Measurements from ENCODE around the gene HFM1.
"Not testable (repeated sequence)": the region's sequence is repeated elsewhere in the genome, so short reads cannot be mapped to it uniquely, and the experiment has no call there.

HFM1 gene

DNA sequence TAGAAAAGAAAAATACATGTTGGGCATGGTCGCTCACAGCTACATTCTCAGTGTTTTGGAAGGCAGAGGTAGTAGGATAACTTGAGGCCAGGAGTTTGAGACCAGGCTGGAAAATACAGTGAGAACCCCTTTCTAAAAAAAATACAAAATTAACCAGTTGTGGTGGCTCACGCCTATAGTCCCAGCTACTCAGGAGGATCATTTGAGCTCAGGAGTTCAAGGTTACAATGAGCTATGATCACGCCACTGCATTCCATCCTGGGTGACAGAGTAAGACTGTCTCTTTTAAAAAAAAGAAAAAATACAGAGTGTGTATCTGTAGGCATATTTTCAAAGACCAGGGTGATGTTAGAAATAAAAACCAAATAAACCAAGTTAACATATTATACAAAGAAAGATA is 57.8 kb downstream of the HFM1 start:
- DNase-seq (ENCODE audit: low spot score), result no peak

DNA sequence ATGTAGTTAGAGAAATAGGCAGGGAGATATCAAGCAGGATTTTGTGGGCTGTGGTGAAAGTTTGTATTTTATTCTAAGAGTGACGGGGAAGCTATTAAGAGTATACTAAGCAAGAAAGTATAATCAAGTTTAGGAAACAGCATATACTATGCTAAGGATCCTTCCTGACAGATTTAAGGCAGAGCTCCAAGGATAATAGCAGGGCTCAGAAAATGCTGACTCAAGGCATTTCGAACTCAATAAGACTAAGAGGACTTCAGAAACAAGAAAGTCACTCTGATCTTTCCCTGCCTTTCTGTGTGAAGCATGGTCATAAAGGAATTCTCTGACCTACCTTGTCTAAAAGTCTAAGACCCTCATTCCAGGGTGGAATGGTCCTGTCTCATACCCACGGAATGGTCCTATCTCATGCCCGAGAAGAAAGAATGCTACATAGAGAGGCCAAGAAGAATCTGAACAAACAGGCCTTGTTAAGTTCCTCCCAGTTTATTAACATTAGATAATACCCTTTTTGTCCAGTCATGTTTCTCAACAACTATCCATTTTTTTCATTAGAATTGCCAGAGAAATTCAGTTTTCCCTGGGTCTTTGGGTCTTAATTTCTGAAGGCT is 59.1 kb downstream of the HFM1 start:
- DNase-seq (ENCODE audit: low spot score), result no peak

DNA sequence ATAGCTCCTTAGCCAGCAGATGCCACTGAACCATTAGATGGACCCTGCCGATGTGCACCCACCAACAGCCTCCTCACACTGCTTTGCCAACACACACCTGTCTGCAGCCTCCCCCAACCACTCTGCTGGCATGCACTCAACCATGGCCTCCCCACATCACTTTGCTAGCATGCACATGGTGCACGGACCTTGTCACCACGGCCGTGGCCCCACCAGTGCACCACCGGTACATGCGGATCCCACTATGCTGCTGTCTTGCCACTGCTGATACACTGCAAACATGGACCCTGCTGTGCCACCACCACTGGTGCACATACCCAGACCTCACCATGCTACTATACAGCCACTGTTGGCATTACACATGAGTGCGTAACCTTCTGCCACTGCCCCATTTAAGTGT is 66.1 kb downstream of the HFM1 start:
- DNase-seq (ENCODE audit: low spot score), result no peak

DNA sequence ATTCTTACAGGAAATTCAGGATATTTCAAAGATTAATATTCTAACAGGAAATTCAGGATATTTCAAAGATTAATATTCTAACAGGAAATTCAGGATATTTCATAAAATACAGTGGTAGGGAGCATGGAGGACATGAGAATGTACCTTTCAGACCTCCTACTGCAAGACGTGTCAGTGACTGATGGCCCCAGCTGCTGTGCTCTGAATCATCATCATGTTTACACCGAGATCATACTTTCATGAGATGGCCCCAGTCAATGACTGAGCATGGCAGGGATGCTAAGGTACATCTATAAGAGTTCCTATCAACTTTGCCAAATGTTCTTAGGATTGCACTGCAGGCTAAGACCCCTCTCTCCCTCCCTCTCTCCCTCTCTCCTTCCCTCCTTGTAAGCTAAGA is 69.0 kb downstream of the HFM1 start:
- no peak for DNase-seq (ENCODE audit: low spot score)

DNA sequence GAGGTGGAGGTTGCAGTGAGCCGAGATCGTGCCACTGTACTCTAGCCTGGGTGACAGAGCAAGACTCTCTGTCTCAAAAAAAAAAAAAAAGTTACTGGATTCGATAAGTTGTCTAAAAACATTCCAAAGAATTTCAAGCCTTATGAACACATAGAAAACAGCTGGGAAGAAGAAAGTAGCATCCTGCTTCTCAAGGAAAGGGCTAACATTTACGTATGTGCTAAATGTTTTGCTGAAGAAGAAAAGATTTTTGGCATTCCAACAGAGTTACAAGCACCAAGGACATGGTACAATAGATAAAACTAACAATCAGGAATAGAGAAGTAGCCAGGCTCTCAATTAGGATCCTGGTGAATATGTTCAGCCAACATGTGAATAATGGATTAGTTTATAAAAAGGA is 69.8 kb downstream of the HFM1 start:
- DNase-seq (ENCODE audit: low spot score), result no peak

DNA sequence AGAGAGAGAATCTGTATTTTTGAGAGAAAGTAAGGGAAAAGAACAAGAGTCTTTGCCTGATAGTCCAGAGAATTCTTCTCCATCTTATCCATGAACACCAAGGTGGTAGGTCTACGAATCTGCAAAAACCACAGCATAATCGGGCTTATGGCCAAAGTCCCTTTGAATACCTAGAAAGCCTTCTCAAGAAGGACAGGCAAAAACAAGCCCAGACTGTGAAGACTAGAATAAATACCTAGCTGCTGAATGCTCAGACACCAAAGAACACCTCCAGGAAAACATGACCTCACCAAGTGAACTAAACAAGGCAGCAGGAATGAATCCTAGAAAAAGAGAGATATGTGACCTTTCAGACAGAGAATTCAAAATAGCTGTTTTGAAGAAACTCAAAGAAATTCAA is 79.2 kb downstream of the HFM1 start:
- DNase-seq (ENCODE audit: low spot score), result no peak

DNA sequence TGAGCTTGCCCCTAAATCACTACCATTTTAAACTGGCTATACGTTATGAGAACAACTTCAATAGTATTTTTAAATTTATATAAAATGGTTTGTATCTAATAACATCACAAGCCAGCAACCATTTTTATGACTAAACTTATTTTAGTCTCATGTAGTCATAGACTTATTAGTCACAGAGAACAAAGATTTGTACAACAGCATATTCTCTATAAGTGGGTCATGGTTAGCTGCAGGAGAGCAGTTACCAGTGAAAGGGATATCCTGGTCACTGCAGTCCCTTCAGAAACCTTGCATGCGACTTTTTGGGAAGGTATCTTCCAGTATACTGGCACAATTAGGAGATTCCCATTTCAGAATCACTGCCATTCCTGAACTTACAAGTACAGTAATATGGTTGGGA is 90.0 kb downstream of the HFM1 start:
- no peak for DNase-seq (ENCODE audit: low spot score)

DNA sequence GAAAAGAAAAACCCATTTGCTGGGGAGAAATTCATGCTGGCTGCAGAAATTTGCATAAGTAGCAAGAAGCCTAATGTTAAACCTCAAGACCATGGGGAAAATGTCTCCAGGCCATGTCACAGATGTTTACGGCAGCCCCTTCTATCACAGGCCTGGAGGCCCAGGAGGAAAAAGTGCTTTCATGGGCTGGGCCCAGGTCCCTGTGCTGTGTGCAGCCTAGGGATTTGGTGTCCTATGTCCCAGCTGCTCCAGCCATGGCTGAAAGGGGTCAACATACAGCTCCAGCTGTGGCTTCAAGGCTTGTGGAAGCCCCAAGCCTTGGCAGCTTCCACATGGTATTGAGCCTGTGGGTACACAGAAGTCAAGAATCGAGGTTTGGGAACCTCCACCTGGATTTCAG is 93.0 kb downstream of the HFM1 start:
- no peak for DNase-seq (ENCODE audit: low spot score)

DNA sequence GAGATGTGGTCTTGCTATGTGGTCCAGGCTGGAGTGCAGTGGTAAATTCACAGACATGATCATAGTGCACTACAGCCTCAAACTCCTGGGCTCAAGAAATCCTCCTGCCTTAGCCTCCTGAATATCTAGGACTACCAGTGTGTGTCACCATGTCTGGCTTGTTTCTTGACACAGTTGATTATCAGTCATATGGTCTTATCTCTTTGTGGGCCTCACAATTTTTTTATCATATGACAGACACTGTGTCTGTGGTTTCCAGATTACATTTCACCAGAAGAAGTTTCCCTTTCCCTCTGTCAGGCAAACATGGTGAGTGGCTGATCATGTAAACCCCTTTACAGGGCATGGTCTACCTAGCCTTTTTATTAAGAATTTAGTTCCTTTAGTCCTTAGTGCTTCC is 96.1 kb downstream of the HFM1 start:
- DNase-seq (ENCODE audit: low spot score), result no peak

DNA sequence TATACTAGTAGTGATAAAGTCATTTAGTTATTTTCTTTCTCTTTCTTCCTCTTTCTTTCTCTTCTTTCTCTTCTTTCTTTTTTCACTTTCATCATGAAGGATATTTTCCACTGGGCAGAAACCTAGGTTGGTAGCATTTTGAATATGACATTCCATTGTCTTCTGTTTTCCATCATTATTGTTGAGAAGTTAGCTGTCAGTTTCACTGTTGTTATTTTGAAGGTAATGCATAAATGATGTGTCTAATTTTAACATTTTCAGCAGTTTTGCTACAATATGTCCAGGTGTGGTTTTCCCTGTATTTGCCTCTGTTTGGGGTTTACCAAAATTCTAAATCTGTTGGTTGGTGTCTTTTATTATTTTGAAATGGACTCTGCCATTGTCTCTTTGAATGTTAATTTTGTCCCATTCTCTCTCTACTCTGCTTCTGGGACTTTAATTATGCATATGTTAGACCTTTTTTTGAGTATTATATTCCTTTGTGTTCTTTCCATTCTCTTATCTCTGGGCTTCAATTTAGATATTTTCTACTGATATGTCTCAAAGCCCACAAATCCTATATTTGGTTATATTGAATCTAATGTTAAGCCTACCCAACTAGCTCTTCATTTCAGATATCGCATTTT is 96.7 kb downstream of the HFM1 start:
- DNase-seq (ENCODE audit: low spot score), result no peak

DNA sequence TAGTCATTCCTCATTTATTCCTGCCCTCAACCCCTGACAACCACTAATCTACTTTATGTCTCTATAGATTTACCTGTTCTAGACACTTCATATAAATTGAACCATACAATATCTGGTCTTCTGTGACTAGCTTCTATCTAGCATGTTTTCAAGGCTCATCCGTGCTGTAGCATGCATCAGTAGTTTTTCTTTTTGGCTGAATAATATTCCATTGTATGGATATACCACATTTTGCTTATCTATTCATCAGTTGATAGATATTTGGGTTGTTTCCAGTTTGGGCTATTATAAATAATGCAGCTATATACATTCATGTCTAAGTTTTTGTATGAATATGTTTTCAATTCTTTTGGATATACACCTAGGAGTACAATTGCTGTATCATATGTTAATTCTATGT is 101.5 kb downstream of the HFM1 start:
- DNase-seq (ENCODE audit: low spot score), result no peak

DNA sequence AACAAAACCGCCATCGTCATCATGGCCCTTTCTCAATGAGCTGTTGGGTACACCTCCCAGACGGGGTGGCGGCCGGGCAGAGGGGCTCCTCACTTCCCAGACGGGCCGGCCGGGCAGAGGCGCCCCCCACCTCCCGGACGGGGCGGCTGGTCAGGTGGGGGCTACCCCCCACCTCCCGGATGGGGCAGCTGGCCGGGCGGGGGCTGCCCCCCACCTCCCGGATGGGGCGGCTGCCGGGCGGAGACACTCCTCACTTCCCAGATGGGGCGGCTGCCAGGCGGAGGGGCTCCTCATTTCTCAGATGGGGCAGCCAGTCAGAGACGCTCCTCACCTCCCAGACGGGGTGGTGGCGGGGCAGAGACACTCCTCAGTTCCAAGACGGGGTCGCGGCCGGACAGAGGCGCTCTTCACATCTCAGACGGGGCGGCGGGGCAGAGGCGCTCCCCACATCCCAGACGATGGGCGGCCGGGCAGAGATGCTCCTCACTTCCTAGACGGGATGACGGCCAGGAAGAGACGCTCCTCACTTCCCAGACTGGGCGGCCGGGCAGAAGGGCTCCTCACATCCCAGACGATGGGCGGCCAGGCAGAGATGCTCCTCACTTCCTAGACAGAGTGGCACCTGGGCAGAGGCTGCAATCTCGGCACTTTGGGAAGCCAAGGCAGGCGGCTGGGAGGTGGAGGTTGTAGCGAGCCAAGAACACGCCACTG is 115.6 kb downstream of the HFM1 start:
- DNase-seq (ENCODE audit: low spot score), result not testable (repeated sequence)

DNA sequence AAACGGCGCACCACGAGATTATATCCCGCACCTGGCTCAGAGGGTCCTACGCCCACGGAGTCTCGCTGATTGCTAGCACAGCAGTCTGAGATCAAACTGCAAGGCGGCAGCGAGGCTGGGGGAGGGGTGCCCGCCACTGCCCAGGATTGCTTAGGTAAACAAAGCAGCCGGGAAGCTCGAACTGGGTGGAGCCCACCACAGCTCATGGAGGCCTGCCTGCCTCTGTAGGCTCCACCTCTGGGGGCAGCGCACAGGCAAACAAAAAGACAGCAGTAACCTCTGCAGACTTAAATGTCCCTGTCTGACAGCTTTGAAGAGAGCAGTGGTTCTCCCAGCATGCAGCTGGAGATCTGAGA is 117.7 kb downstream of the HFM1 start:
- DNase-seq (ENCODE audit: low spot score), result not testable (repeated sequence)

DNA sequence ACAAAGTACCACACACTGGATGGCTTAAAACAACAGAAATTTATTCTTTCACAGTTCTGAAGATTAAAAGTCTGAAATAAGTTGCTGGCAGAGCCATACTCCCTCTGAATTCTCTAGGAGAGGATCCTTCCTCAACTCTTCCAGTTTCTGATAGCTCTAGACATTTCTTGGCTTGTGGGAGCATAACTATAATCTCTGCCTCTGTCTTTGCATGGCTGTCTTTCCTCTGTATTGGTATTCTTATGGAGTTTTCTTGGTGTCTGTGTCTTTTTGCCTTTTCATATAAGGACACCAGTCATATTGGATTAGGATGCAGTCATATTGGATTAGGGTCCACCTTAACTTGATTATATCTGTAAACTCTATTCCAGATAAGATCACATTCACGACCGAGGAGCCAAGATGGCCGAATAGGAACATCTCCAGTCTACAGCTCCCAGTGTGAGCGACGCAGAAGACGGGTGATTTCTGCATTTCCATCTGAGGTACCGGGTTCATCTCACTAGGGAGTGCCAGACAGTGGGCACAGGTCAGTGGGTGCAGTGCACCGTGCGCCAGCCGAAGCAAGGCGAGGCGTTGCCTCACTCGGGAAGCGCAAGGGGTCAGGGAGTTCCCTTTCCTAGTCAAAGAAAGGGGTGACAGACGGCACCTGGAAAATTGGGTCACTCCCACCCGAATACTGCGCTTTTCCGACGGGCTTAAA is 118.2 kb downstream of the HFM1 start:
- DNase-seq (ENCODE audit: low spot score), result not testable (repeated sequence)

DNA sequence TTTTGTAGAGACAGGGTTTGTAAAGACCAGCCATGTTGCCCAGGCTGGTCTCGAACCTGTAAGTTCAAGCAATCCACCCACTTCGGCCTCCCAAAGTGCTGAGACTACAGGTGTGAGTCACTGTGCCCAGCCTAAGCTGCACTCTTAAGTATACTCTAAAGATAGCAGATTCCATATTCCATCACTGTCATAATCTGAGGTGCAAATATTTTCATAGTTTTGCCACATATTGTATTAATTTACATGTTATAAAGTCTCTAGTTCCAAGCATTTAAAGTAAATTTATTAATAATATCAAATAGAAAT is 121.3 kb downstream of the HFM1 start:
- no peak for DNase-seq (ENCODE audit: low spot score)

DNA sequence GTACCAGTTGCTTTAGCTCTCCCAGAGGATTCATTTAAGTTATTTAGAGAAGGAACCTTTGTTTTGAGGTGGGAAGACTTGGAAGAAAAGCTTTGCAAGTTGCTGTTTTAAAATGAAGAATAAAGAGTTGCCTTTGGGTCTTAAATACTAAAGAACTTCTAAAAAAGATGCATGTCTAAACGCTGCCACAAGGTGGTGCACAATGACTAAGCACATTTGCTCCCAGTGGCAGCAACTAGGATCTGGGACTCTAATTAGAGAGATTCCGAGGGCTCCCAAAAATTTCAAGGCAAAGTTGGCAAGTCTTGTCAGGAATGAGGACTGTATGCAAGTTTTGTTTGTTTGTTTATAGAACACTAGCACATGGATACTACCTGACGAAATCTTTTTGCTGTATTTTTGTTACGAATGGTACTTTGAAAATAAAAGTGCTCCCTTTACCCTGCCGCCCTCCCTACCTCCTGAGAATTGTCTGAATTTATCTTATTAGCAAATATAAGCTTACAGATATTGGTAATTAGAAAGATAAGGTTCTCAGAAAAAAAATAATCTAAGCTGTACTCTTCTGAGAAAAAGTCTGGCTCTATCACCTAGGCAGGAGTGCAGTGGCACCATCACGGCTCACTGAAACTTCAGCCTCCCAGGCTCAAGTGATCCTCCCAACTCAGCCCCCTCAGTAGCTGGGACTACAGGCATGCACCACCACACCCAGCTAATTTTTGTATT is 121.8 kb downstream of the HFM1 start:
- DNase-seq (ENCODE audit: low spot score), result peak; percentile 50

DNA sequence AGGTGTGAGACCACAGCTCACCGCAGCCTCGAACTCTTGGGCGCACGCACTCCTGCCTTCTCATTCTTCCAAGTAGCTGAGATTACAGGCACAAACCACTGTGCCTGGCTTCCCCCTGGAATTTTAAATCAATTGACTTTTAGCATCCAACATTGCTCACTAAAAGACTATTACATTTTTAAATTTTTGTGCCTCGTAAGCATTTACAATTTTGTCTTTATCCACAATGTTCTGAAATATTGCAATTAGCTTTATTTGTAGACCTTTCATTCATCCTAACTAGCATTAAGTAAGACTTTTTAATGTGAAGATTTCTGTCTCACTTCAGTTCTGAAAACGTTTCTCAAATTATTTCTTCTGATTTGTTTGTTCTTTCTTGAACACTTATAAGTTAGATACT is 122.9 kb downstream of the HFM1 start:
- DNase-seq (ENCODE audit: low spot score), result no peak

DNA sequence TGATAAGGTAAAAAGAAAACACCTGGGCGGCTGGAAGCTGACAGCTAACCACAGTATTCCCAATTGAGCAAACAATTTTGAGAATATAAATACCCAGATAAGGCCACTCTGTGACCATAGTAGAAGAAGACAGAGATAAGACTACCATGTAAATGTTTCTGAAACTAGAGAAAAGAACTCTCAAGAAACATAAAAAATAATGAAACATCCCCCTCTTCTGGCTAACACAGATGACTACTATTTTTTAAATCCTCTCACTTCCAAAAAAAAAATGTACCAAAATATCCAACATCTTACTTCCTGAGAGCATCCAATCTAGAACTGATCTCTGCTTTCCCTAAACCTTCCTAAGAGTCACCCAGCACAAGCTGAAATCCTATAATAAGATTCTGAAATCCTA is 125.9 kb downstream of the HFM1 start:
- DNase-seq (ENCODE audit: low spot score), result no peak

DNA sequence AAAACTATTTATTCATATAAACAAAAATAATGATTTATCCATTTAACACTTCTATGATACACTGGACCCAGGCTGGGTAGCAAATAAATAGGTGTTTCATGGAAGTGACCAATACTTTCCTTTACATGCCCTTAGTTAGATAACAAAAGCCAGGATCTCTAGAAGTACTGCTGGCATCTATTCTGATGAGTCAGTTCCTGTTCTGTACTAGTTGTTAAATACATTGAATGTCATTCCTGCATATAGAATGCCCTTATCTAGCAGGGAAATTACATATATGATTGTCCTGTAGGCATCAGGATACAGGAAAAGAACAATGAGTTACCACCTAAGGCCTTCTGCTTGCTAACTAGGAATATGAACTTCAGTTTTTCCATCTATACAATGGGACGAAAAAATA is 130.8 kb downstream of the HFM1 start:
- no peak for DNase-seq (ENCODE audit: low spot score)

DNA sequence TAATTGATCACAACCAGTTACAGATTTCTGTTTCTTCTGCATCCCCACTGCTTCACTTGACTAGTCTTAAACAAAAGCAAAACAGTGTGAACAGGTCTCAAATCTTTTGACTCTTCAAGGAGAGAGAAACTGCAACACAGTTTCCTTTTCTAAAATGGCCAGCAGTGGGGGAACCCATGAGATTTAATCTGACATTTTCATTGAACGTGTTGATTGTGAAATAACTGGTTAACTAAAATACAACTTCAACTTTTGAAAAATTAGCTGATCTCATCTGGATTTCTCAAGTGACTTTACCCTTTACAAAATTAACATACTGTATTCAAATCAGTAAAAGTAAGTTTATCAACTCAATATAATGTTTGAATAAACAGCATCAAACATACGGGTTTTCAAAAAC is 143.0 kb downstream of the HFM1 start:
- no peak for DNase-seq (ENCODE audit: low spot score)

DNA sequence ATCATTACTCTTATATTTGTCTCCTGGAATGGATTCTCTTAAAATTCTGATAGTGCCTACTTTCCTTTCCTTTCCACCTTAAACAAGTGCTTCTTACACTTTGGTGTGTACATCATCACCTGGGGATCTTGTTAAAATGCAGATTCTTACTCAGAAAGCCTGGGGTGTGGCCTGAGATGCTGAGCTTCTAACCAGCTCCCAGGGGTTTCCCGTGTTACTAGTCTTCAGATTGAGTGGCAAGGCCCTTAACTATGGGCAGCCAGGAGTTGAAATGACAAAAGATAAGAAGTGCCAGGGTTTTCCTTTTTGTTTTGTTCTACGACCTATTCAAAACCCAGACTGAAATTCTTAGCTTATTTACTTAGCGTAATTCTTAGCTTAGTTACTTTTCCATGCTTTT is 159.2 kb downstream of the HFM1 start:
- DNase-seq (ENCODE audit: low spot score), result no peak

DNA sequence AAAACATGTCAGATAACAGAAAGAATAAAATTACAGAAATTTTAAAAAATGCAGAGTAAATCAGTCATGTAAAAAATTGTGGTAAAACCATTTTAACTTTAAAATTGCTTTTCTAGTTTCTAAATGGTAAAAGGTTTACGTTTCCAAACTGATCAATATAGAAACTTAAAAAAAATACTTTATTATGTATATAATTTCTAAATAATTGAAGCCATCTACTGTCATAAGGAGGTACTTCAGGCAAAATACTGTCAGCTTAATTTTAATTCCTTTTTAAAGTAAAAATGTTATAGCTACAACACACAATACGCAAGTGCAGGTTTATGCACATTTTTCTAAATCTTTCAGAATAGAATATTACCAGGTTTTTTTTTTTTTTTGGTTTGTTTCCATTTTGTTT is 159.9 kb downstream of the HFM1 start:
- DNase-seq (ENCODE audit: low spot score), result no peak

DNA sequence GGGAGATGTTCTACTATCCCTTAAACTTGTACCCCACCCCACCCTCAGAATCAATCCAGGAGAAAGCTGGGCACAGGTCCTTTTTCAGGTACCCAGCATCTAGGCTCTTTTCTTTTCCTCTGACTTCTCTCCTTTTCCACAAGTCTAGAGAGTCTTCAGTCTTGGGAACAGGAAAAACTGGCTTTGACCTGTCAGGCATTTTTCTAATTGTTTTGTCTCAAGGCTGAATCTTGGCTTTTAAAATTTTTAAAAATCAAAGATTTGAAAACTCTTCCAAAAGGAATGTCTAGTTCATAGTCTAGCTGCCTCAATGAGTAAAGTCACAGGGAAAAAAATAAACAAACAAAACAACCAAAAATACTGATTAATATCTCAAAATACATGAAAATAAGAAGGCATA is 161.5 kb downstream of the HFM1 start:
- no peak for DNase-seq (ENCODE audit: low spot score)
